K562 (cell line): Measurements from ENCODE around the gene AP1G2. TPM values are rescaled to one million over a fixed set of nuclear protein-coding genes. Genes with fewer than 3 reads are reported as not detected.

ENCODE experiments used
- ATAC-seq: fragments of 200-7000 bp; cut with Tn5 transposase; 3 replicates; pipeline ENCODE4 v1.9.1; 2020; ENCODE audit warnings: moderate library complexity
- BruUV-seq: library from RNA; stranded (reverse); fragments of 400-500 nt; replicated peaks from 2 replicates; lab custom pipeline; 2021; lab: Mats Ljungman, UMichigan
- CTCF ChIA-PET: fragments of 300-600 bp; formaldehyde crosslinking; extraction: SDS; loops from one replicate; lab custom pipeline; 2021; ENCODE audit warnings: low intra/inter-chr PET ratio; lab: Yijun Ruan, JAX
- POLR2A ChIA-PET: fragments of 300-600, 350-650 bp; sonication (Branson Sonifier 250); formaldehyde crosslinking; extraction: SDS; loops from one replicate; lab custom pipeline; 2021; ENCODE audit warnings: antibody characterized with exemption, inconsistent platforms; lab: Yijun Ruan, JAX
- DNase-seq, 4 experiments: peaks; one replicate each; pipeline versions ENCODE4 v3.0.0 to v3.0.0-alpha.2; 2011 to 2018; ENCODE audit warnings: low spot score in 3 of 4, mixed read lengths in 3 of 4; ENCODE audit errors: extremely low read depth in 1 of 4
- FAIRE-seq: peaks from 2 replicates; lab custom pipeline; 2011; peaks lifted over from hg19 to GRCh38; lab: Jason Lieb, UNC
- H2AFZ ChIP-seq: 2 replicates; pipeline ENCODE4 v1.6.0; 2011; ENCODE audit warnings: low read depth, low read length, control low read depth, inconsistent platforms
- H3K27ac ChIP-seq: fragments of 200-600 bp; 3 replicates; pipeline ENCODE4 v1.8.0; 2011; ENCODE audit warnings: low read depth, mild to moderate bottlenecking, control low read depth, inconsistent platforms, low read length, moderate library complexity, mixed read lengths; ENCODE audit errors: extremely low read depth
- H3K27me3 ChIP-seq, 2 experiments: fragments of 300-600 bp in 1 of 2; 2 replicates in 1 of 2; 3 replicates in 1 of 2; pipeline versions ENCODE4 v1.6.0 to v1.8.0; 2011; ENCODE audit warnings: inconsistent platforms in 2 of 2, low read length in 2 of 2, mild to moderate bottlenecking in 1 of 2, mixed read lengths in 1 of 2, moderate library complexity in 1 of 2; ENCODE audit not compliant: control insufficient read depth in 2 of 2, insufficient read depth in 2 of 2
- H3K36me3 ChIP-seq: fragments of 300-600 bp; 3 replicates; pipeline ENCODE4 v1.8.0; 2011; ENCODE audit warnings: mild to moderate bottlenecking, low read length, inconsistent platforms; ENCODE audit not compliant: control insufficient read depth, insufficient read depth
- H3K4me1 ChIP-seq, 2 experiments: fragments of 200-600 bp in 1 of 2; replicated peaks in 1 of 2; 2 replicates in 1 of 2; 3 replicates in 1 of 2; pipeline versions ENCODE4 v1.5.1 to v1.8.0; 2011; ENCODE audit warnings: inconsistent platforms in 2 of 2, low read length in 2 of 2, mild to moderate bottlenecking in 1 of 2, mixed read lengths in 1 of 2, moderate library complexity in 1 of 2; ENCODE audit not compliant: control insufficient read depth in 2 of 2, insufficient read depth in 2 of 2
- H3K4me2 ChIP-seq: 2 replicates; pipeline ENCODE4 v1.6.1; 2011; ENCODE audit warnings: low read length, control low read depth, inconsistent platforms, mixed read lengths; ENCODE audit not compliant: insufficient read depth
- H3K4me3 ChIP-seq: fragments of 200-600 bp; sonication (generic), shearing (Covaris generic); 2 replicates; pipeline ENCODE4 v1.5.1; 2016; ENCODE audit warnings: control low read depth, inconsistent platforms
- H3K79me2 ChIP-seq: fragments of 200-600 bp; 3 replicates; pipeline ENCODE4 v1.8.0; 2011; ENCODE audit warnings: low read length, inconsistent platforms; ENCODE audit not compliant: control insufficient read depth, insufficient read depth
- H3K9ac ChIP-seq, 2 experiments: 2 replicates each; pipeline versions ENCODE4 v1.6.0 to v1.6.1; 2011; ENCODE audit warnings: low read depth in 2 of 2, low read length in 2 of 2, control low read depth in 1 of 2, inconsistent platforms in 1 of 2, mild to moderate bottlenecking in 1 of 2, mixed read lengths in 1 of 2; ENCODE audit not compliant: insufficient read depth in 1 of 2
- H3K9me1 ChIP-seq: one replicate; pipeline ENCODE4 v1.6.0; 2011; ENCODE audit warnings: inconsistent platforms, mild to moderate bottlenecking, low read length, moderate library complexity; ENCODE audit not compliant: control insufficient read depth, insufficient read depth
- H3K9me3 ChIP-seq: replicated peaks from 2 replicates; pipeline ENCODE4 v1.5.1; 2011; ENCODE audit warnings: low read depth, low read length, inconsistent platforms; ENCODE audit not compliant: control insufficient read depth, insufficient read depth
- H4K20me1 ChIP-seq: replicated peaks from 2 replicates; pipeline ENCODE4 v1.6.1; 2011; ENCODE audit warnings: low read length, inconsistent platforms, mixed read lengths; ENCODE audit not compliant: control insufficient read depth, insufficient read depth
- ARID3B ChIP-seq: fragments of 250-450 bp; sonication (Bioruptor Pico); IDR thresholded peaks from 2 replicates; pipeline ENCODE4 v1.4.0; 2020; ENCODE audit warnings: borderline replicate concordance
- ARID4B ChIP-seq: sonication (generic); formaldehyde crosslinking; IDR thresholded peaks from 2 replicates; pipeline ENCODE4 v1.8.0; 2022; ENCODE audit warnings: mild to moderate bottlenecking, missing genetic modification reagents
- NCOR1 ChIP-seq: fragments of 450-650 bp; IDR thresholded peaks from 2 replicates; pipeline ENCODE4 v1.6.1; 2016; ENCODE audit warnings: mild to moderate bottlenecking, moderate library complexity
- SREBF1 ChIP-seq: fragments of 150-350 bp; IDR thresholded peaks from 2 replicates; pipeline ENCODE4 v1.6.1; 2014; ENCODE audit warnings: antibody characterized with exemption, low read depth, low read length, borderline replicate concordance
- XRCC5 ChIP-seq: fragments of 200-400 bp; formaldehyde crosslinking; IDR thresholded peaks from 2 replicates; pipeline ENCODE4 v1.6.1; 2017; ENCODE audit warnings: low read depth, mild to moderate bottlenecking, low read length
- WGBS: fragments of 100-300 bp; shearing (Covaris generic); methylation state at CpG from one replicate; pipeline ENCODE4 v1.1.6; 2016; ENCODE audit warnings: low coverage, mixed read lengths; ENCODE audit not compliant: insufficient coverage; ENCODE audit errors: missing lambda C conversion rate; 5-methylcytosine and 5-hydroxymethylcytosine counted together
- in situ Hi-C: fragments of 300-500 bp; cut with MboI; formaldehyde crosslinking; loops from 4 replicates; pipeline ENCODE4 v1.15.0; 2018; ENCODE audit warnings: inconsistent platforms, mixed read lengths
- intact Hi-C: fragments of 100-400 bp; cut with micrococcal nuclease; formaldehyde crosslinking; loops from 2 replicates; pipeline ENCODE4 v1.14.2; 2022
- polyA plus RNA-seq, 8 experiments: library from polyadenylated mRNA; depleted of rRNA in 4 of 8; stranded (reverse) in 5 of 8; unstranded in 3 of 8; fragments of >200 nt; fragmentation: Nextera tagmentation in 2 of 8; fragmentation: Illumina TruSeq in 1 of 8; extraction: Ambion mirVana in 2 of 8; extraction: Trizol in 1 of 8; gene quantifications; 2 replicates each; pipeline versions ENCODE4 v1.2.1 to v1.2.3, GENCODE V29; 2011 to 2014; ENCODE audit warnings: inconsistent platforms in 1 of 8, missing spikeins in 1 of 8
- total RNA-seq, 7 experiments: library from RNA; depleted of rRNA in 6 of 7; stranded (reverse); fragments of >200 nt in 6 of 7; fragmentation: Illumina TruSeq in 2 of 7; extraction: Trizol in 2 of 7; gene quantifications; 2 replicates each; pipeline versions ENCODE4 v1.2.1 to v1.2.3, GENCODE V29; 2011 to 2021; ENCODE audit warnings: low replicate concordance in 1 of 7

Gene AP1G2
- total and polyA plus RNA-seq, 9 of the 15 experiments (the other 6 are each of a cell fraction or from before 2014, with no cell fraction given), result 19.1 to 83.5 (median 33.3) TPM

GRCh38 chr14:23564181-23564812 is 3.3 kb downstream of the AP1G2 start:
- TF ChIP-seq XRCC5, result no peak
- TF ChIP-seq ARID3B (CRISPR knock-in tag), result no peak
- TF ChIP-seq NCOR1, result no peak
- no peak for TF ChIP-seq SREBF1
- no peak for TF ChIP-seq ARID4B
- TF ChIP-seq, all 486 proteins: peak for 0
- H3K36me3 ChIP-seq, result peaks cover 55% of the 10 kb centered on the region; the same call in 2 of the 3 replicates
- H3K9me3 ChIP-seq, result no peaks in the 10 kb centered on the region
- no peaks in the 10 kb centered on the region for H3K27me3 ChIP-seq
- peaks cover 12 to 27% of the 10 kb centered on the region in 2 experiments; a peak in 4 of 5 replicates for H3K4me1 ChIP-seq
- no peak overlapping the region for H3K4me3 ChIP-seq
- no peak for FAIRE-seq
- H3K9ac ChIP-seq, result no peak overlapping the region
- 95% methylated on average over 12 of the region's 13 CpGs for WGBS
- in situ Hi-C loops (loop anchor here (10.0 kb wide), 1 partner anchor 299 kb away; no protein-coding TSS in a partner anchor), intact Hi-C loops (loop anchor here (5.0 kb wide), 1 partner anchor 442 kb away; no protein-coding TSS in a partner anchor)
- H3K9me1 ChIP-seq, result no peaks in the 10 kb centered on the region
- no peak overlapping the region for H3K27ac ChIP-seq
- ChIA-PET CTCF (interaction anchor here (0.7 kb wide), 1 partner anchor 172 kb away, joined by 3 read pairs; no protein-coding TSS in a partner anchor), POLR2A (interaction anchor here (0.6 to 0.7 kb wide), 2 partner anchors 7 to 22 kb away, joined by 3 read pairs; no protein-coding TSS in a partner anchor)
- no peak overlapping the region for H3K4me2 ChIP-seq
- DNase-seq, result no peak
- no peak for ATAC-seq
- H4K20me1 ChIP-seq, result 0 out of 2 replicates have a peak, but pooled peaks cover 3% of the 10 kb centered on the region
- peaks cover 10% of the 10 kb centered on the region; the same call in 2 of the 3 replicates for H3K79me2 ChIP-seq
- no TSS peak for BruUV-seq
- no peak overlapping the region for H2AFZ ChIP-seq
